CD4-positive, CD25-positive, alpha-beta regulatory T cell (primary cell): Measurements from ENCODE around the gene MED13L. TPM values are rescaled to one million over a fixed set of nuclear protein-coding genes. Genes with fewer than 3 reads are reported as not detected.

ENCODE experiments used
- ATAC-seq, 2 donors: fragments of 150-1000 bp; cut with Tn5 transposase; one replicate each; pipeline ENCODE4 v1.10.0; 2021; ENCODE audit warnings: low read depth in 2 of 2, moderate number of reproducible peaks in 2 of 2, moderate library complexity in 1 of 2
- DNase-seq, 3 donors: peaks; one replicate each; pipeline versions ENCODE4 v3.0.0 to v3.0.0-alpha.2; 2012 to 2022; ENCODE audit warnings: mixed read lengths in 1 of 3
- H3K27ac ChIP-seq: one replicate; pipeline ENCODE4 v1.7.0; 2013; ENCODE audit warnings: mild to moderate bottlenecking, low read length; ENCODE audit not compliant: insufficient read depth, poor library complexity, severe bottlenecking
- H3K27me3 ChIP-seq: one replicate; pipeline ENCODE4 v1.7.0; 2013; ENCODE audit warnings: low read length; ENCODE audit not compliant: control insufficient read depth, insufficient read depth
- H3K36me3 ChIP-seq: one replicate; pipeline ENCODE4 v1.7.0; 2013; ENCODE audit warnings: mild to moderate bottlenecking, low read length, moderate library complexity; ENCODE audit not compliant: control insufficient read depth, insufficient read depth
- H3K4me1 ChIP-seq: 2 replicates; pipeline ENCODE4 v1.7.0; 2013; ENCODE audit warnings: mild to moderate bottlenecking, low read length; ENCODE audit not compliant: insufficient read depth, control insufficient read depth, poor library complexity, severe bottlenecking
- H3K4me3 ChIP-seq: one replicate; pipeline ENCODE4 v1.7.0; 2013; ENCODE audit warnings: low read depth, mild to moderate bottlenecking, low read length, moderate library complexity
- H3K9me3 ChIP-seq, 2 experiments: 1 replicate in 1 of 2; 2 replicates in 1 of 2; pipeline ENCODE4 v1.7.0; 2013; ENCODE audit warnings: low read length in 2 of 2, mild to moderate bottlenecking in 1 of 2, moderate library complexity in 1 of 2; ENCODE audit not compliant: control insufficient read depth in 2 of 2
- H3K27ac Mint-ChIP-seq, 3 donors: one replicate each; pipeline ENCODE4 v1.8.0; 2020 to 2022; ENCODE audit warnings: mild to moderate bottlenecking in 3 of 3, mixed read lengths in 3 of 3, moderate library complexity in 2 of 3
- H3K27me3 Mint-ChIP-seq: one replicate; pipeline ENCODE4 v1.8.0; 2022; ENCODE audit warnings: mild to moderate bottlenecking, mixed read lengths
- H3K36me3 Mint-ChIP-seq: one replicate; pipeline ENCODE4 v1.8.0; 2020; ENCODE audit warnings: mixed read lengths
- H3K4me1 Mint-ChIP-seq, 4 donors: one replicate each; pipeline ENCODE4 v1.8.0; 2020 to 2022; ENCODE audit warnings: mixed read lengths in 4 of 4, mild to moderate bottlenecking in 1 of 4
- H3K4me3 Mint-ChIP-seq, 4 donors: one replicate each; pipeline ENCODE4 v1.8.0; 2020 to 2022; ENCODE audit warnings: mild to moderate bottlenecking in 4 of 4, mixed read lengths in 4 of 4, moderate library complexity in 3 of 4
- H3K9me3 Mint-ChIP-seq, 7 donors: one replicate each; pipeline ENCODE4 v1.8.0; 2020 to 2022; ENCODE audit warnings: mixed read lengths in 7 of 7, mild to moderate bottlenecking in 3 of 7, moderate library complexity in 2 of 7
- polyA plus RNA-seq, 4 donors: library from polyadenylated mRNA; unstranded; fragments of 300-500 nt; fragmentation: Illumina TruSeq; gene quantifications; one replicate each; pipeline ENCODE4 v1.2.3, GENCODE V29; 2021
- total RNA-seq: library from RNA; stranded (reverse); gene quantifications from one replicate; pipeline ENCODE4 v1.2.3, GENCODE V29; 2022

The MED13L gene
- total and polyA plus RNA-seq, 5 donors from 2014 or later: 4.5 to 179 (median 7.0) TPM

GRCh38 chr12:116066381-116067230 lies 210.9 kb downstream of the MED13L start:
- Histone ChIP-seq H3K27ac (no peak overlapping the region), H3K4me1 (peaks cover 2% of the 10 kb centered on the region), H3K36me3 (no peaks in the 10 kb centered on the region), H3K4me3 (no peak overlapping the region), H3K9me3 (no peaks in the 10 kb centered on the region), H3K27me3 (no peaks in the 10 kb centered on the region)
- Mint-ChIP-seq H3K36me3 (no peaks in the 10 kb centered on the region), H3K4me1 (peaks cover 12 to 47% (median 26%) of the 10 kb centered on the region in 4 donors), H3K27ac (peak overlapping the region in 2 of 3 donors; percentile 6 to 54), H3K27me3 (no peaks in the 10 kb centered on the region), H3K9me3 (no peaks in the 10 kb centered on the region), H3K4me3 (no peak overlapping the region)
- ATAC-seq (peak; percentile 54 to 80), DNase-seq (peak; percentile 20 to 80 (median 56))

- H3K36me3 ChIP-seq: no peaks in the 10 kb centered on the region
- Mint-ChIP-seq H3K4me3 (no peak overlapping the region), H3K36me3 (no peaks in the 10 kb centered on the region), H3K4me1 (peaks cover 21 to 50% (median 28%) of the 10 kb centered on the region in 4 donors), H3K9me3 (no peaks in the 10 kb centered on the region), H3K27me3 (no peaks in the 10 kb centered on the region), H3K27ac (no peak overlapping the region)
- no peak for ATAC-seq
- DNase-seq: no peak
- no peaks in the 10 kb centered on the region for H3K27me3 ChIP-seq
- H3K9me3 ChIP-seq: no peaks in the 10 kb centered on the region
- H3K27ac ChIP-seq: no peak overlapping the region
- no peak overlapping the region for H3K4me3 ChIP-seq
- H3K4me1 ChIP-seq: peaks cover 7% of the 10 kb centered on the region
Measured at GRCh38 chr12:116065606-116066005, 211.9 kb downstream of the MED13L start.

- no peak overlapping the region for H3K27ac ChIP-seq
- no peak overlapping the region for H3K4me3 Mint-ChIP-seq
- no peaks in the 10 kb centered on the region for H3K9me3 ChIP-seq
- peaks cover 7% of the 10 kb centered on the region for H3K4me1 ChIP-seq
- no peaks in the 10 kb centered on the region for H3K27me3 Mint-ChIP-seq
- no peaks in the 10 kb centered on the region for H3K9me3 Mint-ChIP-seq
- no peaks in the 10 kb centered on the region for H3K36me3 Mint-ChIP-seq
- H3K27me3 ChIP-seq: no peaks in the 10 kb centered on the region
- no peak for ATAC-seq
- H3K36me3 ChIP-seq: no peaks in the 10 kb centered on the region
- H3K4me3 ChIP-seq: no peak overlapping the region
- H3K4me1 Mint-ChIP-seq: peaks cover 23 to 53% (median 30%) of the 10 kb centered on the region in 4 donors
- no peak overlapping the region for H3K27ac Mint-ChIP-seq
- DNase-seq: no peak
Measured at GRCh38 chr12:116064493-116064892, 213.0 kb downstream of the MED13L start.

- ATAC-seq (no peak), DNase-seq (no peak)
- H3K4me1 Mint-ChIP-seq: peaks cover 21 to 56% (median 31%) of the 10 kb centered on the region in 4 donors
- Histone ChIP-seq H3K4me3 (no peak overlapping the region), H3K36me3 (no peaks in the 10 kb centered on the region), H3K4me1 (peaks cover 7% of the 10 kb centered on the region), H3K27me3 (no peaks in the 10 kb centered on the region), H3K27ac (no peak overlapping the region), H3K9me3 (no peaks in the 10 kb centered on the region)
- no peaks in the 10 kb centered on the region for H3K27me3 Mint-ChIP-seq
- H3K9me3 Mint-ChIP-seq: no peaks in the 10 kb centered on the region
- no peaks in the 10 kb centered on the region for H3K36me3 Mint-ChIP-seq
- H3K4me3 Mint-ChIP-seq: peak overlapping the region in 1 of 4 donors; percentile 56
- no peak overlapping the region for H3K27ac Mint-ChIP-seq
Measured at GRCh38 chr12:116062698-116063097, 214.8 kb downstream of the MED13L start.

- Histone ChIP-seq H3K27ac (peak overlapping the region; percentile 60), H3K36me3 (no peaks in the 10 kb centered on the region), H3K9me3 (no peaks in the 10 kb centered on the region), H3K4me1 (peaks cover 7% of the 10 kb centered on the region), H3K27me3 (no peaks in the 10 kb centered on the region), H3K4me3 (peak overlapping the region; percentile 77)
- ATAC-seq: peak; percentile 85 to 90
- H3K4me1 Mint-ChIP-seq: peaks cover 25 to 51% (median 35%) of the 10 kb centered on the region in 4 donors
- H3K36me3 Mint-ChIP-seq: no peaks in the 10 kb centered on the region
- H3K4me3 Mint-ChIP-seq: peak overlapping the region; percentile 40 to 75 (median 74)
- peak overlapping the region; percentile 17 to 81 (median 37) for H3K27ac Mint-ChIP-seq
- peak in 2 of 3 donors; percentile 46 to 83 for DNase-seq
- no peaks in the 10 kb centered on the region for H3K9me3 Mint-ChIP-seq
- no peaks in the 10 kb centered on the region for H3K27me3 Mint-ChIP-seq
Measured at GRCh38 chr12:116060764-116061163, 216.7 kb downstream of the MED13L start.

GRCh38 chr12:116059904-116060303 lies 217.6 kb downstream of the MED13L start:
- H3K4me1 ChIP-seq: peaks cover 7% of the 10 kb centered on the region
- Mint-ChIP-seq H3K36me3 (no peaks in the 10 kb centered on the region), H3K27me3 (no peaks in the 10 kb centered on the region), H3K9me3 (no peaks in the 10 kb centered on the region), H3K4me1 (peaks cover 30 to 55% (median 40%) of the 10 kb centered on the region in 4 donors), H3K4me3 (no peak overlapping the region), H3K27ac (peak overlapping the region in 1 of 3 donors; percentile 37)
- no peaks in the 10 kb centered on the region for H3K9me3 ChIP-seq
- DNase-seq (no peak), ATAC-seq (no peak)
- no peaks in the 10 kb centered on the region for H3K27me3 ChIP-seq
- H3K27ac ChIP-seq: no peak overlapping the region
- no peak overlapping the region for H3K4me3 ChIP-seq
- no peaks in the 10 kb centered on the region for H3K36me3 ChIP-seq

GRCh38 chr12:116058574-116058973 lies 218.9 kb downstream of the MED13L start:
- Histone ChIP-seq H3K4me3 (no peak overlapping the region), H3K9me3 (no peaks in the 10 kb centered on the region), H3K36me3 (no peaks in the 10 kb centered on the region), H3K27me3 (no peaks in the 10 kb centered on the region), H3K4me1 (peaks cover 7% of the 10 kb centered on the region), H3K27ac (no peak overlapping the region)
- Mint-ChIP-seq H3K36me3 (no peaks in the 10 kb centered on the region), H3K27ac (no peak overlapping the region), H3K9me3 (no peaks in the 10 kb centered on the region), H3K27me3 (no peaks in the 10 kb centered on the region), H3K4me3 (no peak overlapping the region), H3K4me1 (peaks cover 37 to 63% (median 48%) of the 10 kb centered on the region in 4 donors)
- ATAC-seq: no peak
- DNase-seq: no peak

- no peaks in the 10 kb centered on the region for H3K9me3 Mint-ChIP-seq
- DNase-seq: no peak
- Histone ChIP-seq H3K4me1 (peaks cover 7% of the 10 kb centered on the region), H3K27ac (no peak overlapping the region), H3K36me3 (no peaks in the 10 kb centered on the region), H3K4me3 (no peak overlapping the region), H3K27me3 (no peaks in the 10 kb centered on the region), H3K9me3 (no peaks in the 10 kb centered on the region)
- ATAC-seq: no peak
- peak overlapping the region in 1 of 3 donors; percentile 25 for H3K27ac Mint-ChIP-seq
- no peaks in the 10 kb centered on the region for H3K27me3 Mint-ChIP-seq
- no peaks in the 10 kb centered on the region for H3K36me3 Mint-ChIP-seq
- no peak overlapping the region for H3K4me3 Mint-ChIP-seq
- H3K4me1 Mint-ChIP-seq: peaks cover 37 to 66% (median 50%) of the 10 kb centered on the region in 4 donors
Measured at GRCh38 chr12:116057356-116057755, 220.1 kb downstream of the MED13L start.
